K562 (cell line): ENCODE results near the gene ZNF318.

Experiments
- DNMT1 ChIP-seq: fragments of 450-650 bp; IDR thresholded peaks from 2 replicates; pipeline ENCODE4 v1.6.1; 2016; ENCODE audit warnings: antibody characterized with exemption, mild to moderate bottlenecking
- EZH2 ChIP-seq: IDR thresholded peaks from 2 replicates; pipeline ENCODE4 v1.6.1; 2012; ENCODE audit warnings: low read depth, mild to moderate bottlenecking, inconsistent platforms, low read length, borderline replicate concordance
- POLR2A ChIP-seq: fragments of 450-650 bp; conservative IDR thresholded peaks from 2 replicates; pipeline ENCODE4 v1.6.1; 2016
- SIN3A ChIP-seq, 2 experiments: fragments of 150-350 bp in 1 of 2; IDR thresholded peaks; 2 replicates each; pipeline ENCODE4 v1.6.1; 2011 to 2016; ENCODE audit warnings: borderline replicate concordance in 2 of 2, low read depth in 2 of 2, low read length in 2 of 2, mild to moderate bottlenecking in 2 of 2, moderate library complexity in 2 of 2; ENCODE audit not compliant: control insufficient read depth in 1 of 2
- TF ChIP-seq, protein P1 (sequence below), 2 experiments: fragments of 450-650 bp; IDR thresholded peaks; 2 replicates each; pipeline ENCODE4 v1.6.1; 2016; ENCODE audit warnings: mild to moderate bottlenecking in 2 of 2, borderline replicate concordance in 1 of 2, low read depth in 1 of 2, moderate library complexity in 1 of 2

GRCh38 chr6:43303751-43304331 is 65.6 kb downstream of the ZNF318 start:
- TF ChIP-seq DNMT1 (no peak), SIN3A (IDR thresholded peaks at IDR 0.05; ENCODE audit: borderline replicate concordance in 2 of 2, control insufficient read depth in 1 of 2, low read depth in 2 of 2, low read length in 2 of 2) (no peak), POLR2A (no peak), EZH2 (no peak)
- TF ChIP-seq, protein P1, sequence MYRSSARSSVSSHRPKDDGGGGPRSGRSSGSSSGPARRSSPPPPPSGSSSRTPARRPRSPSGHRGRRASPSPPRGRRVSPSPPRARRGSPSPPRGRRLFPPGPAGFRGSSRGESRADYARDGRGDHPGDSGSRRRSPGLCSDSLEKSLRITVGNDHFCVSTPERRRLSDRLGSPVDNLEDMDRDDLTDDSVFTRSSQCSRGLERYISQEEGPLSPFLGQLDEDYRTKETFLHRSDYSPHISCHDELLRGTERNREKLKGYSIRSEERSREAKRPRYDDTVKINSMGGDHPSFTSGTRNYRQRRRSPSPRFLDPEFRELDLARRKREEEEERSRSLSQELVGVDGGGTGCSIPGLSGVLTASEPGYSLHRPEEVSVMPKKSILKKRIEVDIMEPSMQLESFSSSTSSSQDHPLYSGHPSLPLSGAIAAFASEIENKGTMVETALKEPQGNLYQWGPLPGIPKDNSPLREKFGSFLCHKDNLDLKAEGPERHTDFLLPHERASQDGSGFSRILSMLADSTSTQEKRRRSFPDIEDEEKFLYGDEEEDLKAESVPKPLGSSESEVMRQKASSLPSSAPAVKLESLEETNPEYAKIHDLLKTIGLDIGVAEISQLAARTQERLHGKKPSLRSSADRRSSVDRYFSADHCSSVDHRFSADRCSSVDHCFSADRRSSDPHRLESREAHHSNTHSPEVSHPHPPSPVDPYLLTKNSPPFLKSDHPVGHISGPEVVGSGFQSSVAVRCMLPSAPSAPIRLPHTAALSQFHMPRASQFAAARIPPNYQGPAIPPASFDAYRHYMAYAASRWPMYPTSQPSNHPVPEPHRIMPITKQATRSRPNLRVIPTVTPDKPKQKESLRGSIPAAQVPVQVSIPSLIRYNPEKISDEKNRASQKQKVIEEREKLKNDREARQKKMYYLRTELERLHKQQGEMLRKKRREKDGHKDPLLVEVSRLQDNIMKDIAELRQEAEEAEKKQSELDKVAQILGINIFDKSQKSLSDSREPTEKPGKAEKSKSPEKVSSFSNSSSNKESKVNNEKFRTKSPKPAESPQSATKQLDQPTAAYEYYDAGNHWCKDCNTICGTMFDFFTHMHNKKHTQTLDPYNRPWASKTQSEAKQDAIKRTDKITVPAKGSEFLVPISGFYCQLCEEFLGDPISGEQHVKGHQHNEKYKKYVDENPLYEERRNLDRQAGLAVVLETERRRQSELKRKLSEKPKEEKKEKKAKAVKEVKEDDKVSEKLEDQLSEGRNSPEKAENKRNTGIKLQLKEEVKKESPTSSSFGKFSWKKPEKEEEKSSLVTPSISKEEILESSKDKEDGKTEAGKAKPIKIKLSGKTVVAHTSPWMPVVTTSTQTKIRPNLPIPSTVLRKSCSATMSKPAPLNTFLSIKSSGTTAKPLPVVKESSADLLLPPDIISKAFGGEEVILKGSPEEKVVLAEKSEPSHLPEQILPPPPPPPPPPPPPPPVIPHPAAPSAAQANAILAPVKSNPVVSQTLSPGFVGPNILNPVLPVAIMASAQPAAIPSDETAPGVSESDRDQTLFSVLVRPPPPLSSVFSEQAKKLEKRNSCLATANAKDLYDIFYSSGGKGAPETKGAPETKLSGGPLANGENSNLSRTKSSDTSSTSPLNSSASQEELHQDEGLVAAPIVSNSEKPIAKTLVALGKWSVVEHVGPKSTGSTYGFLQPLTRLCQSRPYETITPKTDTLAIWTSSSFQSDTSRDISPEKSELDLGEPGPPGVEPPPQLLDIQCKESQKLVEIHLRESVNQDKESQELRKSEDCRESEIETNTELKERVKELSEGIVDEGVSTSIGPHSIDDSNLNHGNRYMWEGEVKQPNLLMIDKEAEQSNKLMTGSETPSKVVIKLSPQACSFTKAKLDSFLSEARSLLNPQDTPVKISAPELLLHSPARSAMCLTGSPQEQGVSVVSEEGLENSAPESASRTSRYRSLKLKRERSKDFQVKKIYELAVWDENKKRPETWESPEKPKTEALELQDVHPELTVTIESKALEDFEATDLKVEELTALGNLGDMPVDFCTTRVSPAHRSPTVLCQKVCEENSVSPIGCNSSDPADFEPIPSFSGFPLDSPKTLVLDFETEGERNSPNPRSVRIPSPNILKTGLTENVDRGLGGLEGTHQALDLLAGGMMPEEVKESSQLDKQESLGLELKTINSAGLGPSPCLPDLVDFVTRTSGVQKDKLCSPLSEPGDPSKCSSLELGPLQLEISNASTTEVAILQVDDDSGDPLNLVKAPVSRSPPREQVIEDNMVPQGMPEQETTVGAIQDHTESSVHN (IDR thresholded peaks at IDR 0.05; ENCODE audit: borderline replicate concordance in 1 of 2, low read depth in 1 of 2) = no peak
